ENCODE measurements around the gene ADGRG7.

Gene ADGRG7

DNA sequence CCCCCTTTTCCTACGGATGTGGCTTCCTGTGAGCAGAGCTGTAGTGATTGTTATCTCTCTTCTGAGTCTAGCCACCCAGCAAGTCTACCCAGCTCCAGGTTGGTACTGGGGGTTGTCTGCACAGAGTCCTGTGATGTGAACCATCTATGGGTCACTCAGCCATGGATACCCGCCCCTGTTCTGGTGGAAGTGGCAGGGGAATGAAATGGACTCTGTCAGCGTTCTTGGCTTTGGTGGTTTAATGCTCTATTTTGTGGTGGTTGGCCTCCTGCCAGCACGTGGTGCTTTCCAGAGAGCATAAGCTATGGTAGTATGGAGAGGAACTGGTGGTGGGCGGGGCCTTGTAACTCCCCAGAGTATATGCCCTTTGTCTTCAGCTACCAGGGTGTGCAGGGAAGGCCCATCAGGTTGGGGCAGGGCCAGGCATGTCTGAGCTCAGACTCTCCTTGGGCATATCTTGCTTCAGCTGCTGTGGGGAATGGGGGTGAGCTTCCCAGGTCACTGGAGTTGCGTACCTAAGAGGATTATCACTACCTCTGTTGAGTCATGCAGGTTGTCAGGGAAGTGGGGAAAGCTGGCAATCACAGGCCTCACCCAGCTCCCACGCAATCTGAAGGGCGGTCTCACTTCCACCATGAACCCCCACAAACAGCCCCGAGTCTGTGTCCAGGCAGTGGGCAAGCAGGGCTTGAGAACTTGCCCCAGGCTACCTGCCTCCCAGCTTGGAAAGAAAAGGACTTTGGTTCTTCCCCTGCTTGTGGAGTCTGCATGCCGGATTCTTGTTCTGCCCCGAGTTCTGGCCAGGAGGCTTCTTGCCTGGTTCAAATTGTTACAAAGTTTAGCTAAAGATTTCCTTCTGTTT lies 9.0 kb upstream of the ADGRG7 start:
- no peak for DNase-seq

- DNase-seq: peak; percentile 8
Observed at GRCh38 chr3:100602506-100603444, 6.6 kb upstream of the ADGRG7 start.

DNA sequence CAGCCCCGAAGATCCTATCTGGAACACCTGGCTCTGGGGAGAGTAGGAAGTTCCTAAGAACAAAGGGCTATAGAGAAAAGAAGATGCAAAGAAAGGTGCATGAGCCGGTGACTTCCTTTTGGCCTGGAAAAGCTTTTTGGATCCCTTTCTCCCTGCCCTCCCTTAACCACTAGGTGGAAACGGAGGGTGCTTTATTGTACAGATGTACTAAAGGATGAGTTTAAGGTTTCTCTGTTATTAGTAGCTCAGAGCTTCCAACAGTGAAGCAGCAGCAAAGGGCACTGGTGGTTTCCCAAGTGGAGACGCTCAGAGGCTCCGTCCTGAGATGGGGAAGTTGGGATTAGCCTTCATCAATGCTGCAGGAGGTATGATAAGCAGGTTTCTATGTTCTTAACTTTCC lies 5.9 kb upstream of the ADGRG7 start:
- DNase-seq: peak; percentile 44

DNA sequence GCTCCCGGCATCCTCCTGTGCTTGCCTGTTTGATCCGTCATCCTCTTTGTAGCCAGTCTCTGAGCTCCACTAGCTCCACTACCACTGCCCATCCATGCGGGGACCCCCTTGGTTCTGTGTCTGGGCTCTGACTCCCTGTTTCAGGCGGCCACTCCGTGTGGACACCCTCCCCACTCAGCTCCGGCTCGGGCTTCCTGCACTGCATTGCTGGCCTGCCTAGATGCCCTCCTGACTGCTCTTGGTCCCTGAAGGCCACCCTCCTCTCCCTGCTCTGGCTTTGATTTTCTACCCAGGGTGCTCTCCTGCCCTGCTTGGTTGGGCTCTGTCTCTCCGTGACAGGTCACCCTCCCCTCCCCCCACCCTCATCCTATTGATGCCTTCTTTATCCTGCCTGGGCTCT lies 4.0 kb upstream of the ADGRG7 start:
- no peak for DNase-seq

GRCh38 chr3:100606894-100607512 lies 2.4 kb upstream of the ADGRG7 start:
- DNase-seq: no peak

DNA sequence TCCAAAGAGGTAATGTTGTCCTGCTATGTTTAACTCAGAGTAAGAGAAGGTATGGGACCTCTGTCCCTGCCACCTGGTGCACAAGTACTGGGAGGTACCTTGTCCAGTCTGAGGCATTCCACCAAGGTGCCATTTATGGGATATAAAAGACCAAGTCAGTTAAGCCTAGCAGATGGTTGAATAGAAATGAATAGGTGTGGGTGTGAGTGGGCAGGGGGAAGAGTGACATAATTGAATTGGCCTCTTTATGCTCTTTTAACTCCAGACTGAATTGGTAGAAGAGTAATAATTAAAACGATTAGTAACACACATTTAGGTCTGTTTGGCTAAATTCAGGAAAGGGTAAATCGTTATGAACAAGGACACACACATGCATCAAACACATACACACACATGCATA lies 562 bp downstream of the ADGRG7 start:
- DNase-seq: no peak

DNA sequence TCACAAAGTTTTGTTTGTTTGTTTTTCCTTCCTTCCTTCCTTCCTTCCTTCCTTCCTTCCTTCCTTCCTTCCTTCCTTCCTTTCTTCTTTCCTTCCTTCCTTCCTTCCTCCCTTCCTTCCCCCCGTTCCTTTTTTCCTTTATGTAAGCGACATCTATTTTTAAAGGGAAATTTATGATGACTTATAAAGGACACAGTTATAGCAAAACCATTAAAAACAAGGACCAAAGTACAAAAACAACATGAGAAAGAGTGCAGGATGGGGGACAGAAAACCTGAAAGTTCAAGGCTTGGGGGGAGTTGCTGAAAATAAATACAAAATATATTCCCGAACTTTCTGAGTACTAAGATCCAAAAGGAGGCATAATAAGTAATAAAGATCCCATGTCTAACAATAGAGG lies 1.8 kb downstream of the ADGRG7 start:
- DNase-seq: no peak

GRCh38 chr3:100613721-100614390 lies 4.5 kb downstream of the ADGRG7 start:
- no peak for DNase-seq

GRCh38 chr3:100614941-100615340 lies 5.5 kb downstream of the ADGRG7 start:
- DNase-seq: no peak

- peak; percentile 80 for DNase-seq
Observed at GRCh38 chr3:100615684-100616083, 6.3 kb downstream of the ADGRG7 start.

- no peak for DNase-seq
Observed at GRCh38 chr3:100621251-100621650, 11.8 kb downstream of the ADGRG7 start.

DNA sequence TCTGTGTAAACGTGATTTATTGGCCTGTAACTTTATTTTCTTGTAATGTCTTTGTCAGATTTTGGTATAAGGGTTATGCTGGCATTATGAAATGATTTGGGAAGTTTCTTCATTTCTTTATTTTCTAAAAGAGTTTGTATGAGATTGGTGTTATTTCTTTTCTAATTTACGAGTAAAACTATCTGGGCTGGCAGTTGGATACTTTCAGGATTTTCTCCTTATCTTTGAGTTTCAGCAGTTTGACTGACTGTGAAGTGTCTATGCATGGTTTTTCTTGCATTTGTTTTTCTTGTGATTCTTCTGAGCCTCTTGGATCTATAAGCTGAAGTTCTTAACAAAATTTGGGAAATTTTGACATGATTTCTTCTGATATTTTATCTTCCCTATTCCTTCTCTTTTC lies 18.1 kb downstream of the ADGRG7 start:
- no peak for DNase-seq

DNA sequence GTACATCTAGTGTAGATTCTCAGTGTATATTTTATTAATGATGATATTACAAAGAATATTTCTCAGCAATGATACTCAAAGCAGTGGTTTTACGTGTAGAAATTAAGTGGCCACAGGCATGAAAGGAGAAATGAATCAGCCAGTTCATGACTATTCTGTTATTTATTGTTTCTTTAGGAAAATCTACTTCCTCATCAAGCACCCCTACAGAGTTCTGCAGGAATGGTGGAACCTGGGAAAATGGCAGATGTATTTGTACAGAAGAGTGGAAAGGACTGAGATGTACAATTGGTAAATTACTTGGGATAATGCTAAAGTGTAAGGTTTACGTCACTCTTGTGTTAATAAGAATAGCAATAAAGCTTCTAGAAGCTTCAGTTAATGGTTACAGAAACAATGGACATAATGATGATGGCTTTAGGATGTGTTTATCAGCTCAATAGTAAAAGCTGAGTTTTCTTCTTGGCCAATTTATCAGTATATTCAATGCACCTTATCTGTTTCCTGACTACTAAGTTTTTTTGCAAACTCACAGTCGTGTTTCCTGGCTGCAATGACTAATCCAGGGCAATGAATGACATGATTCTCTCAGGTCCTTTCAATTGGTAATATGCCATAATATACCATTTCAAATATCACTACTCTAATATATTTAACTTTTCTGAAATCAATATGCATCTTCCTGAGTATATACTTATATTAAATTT lies 20.2 kb downstream of the ADGRG7 start:
- peak; percentile 17 for DNase-seq

DNA sequence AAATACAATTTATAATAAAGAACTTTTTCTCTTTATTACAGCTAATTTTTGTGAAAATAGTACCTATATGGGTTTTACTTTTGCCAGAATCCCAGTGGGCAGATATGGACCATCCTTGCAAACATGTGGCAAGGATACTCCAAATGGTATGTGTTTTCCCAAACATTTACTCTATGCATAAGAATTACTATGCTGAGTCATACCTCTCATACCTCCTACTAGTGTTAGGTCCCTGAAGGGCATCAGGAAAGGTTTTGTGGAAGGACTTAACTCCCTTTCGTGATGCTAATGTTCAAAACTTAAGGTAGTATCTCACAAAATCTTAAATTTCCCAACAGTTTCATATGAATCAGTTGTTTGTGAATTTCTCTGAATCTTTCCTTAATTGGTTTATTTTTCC lies 21.3 kb downstream of the ADGRG7 start:
- DNase-seq: no peak

- DNase-seq: no peak
Observed at GRCh38 chr3:100631236-100631635, 21.8 kb downstream of the ADGRG7 start.

DNA sequence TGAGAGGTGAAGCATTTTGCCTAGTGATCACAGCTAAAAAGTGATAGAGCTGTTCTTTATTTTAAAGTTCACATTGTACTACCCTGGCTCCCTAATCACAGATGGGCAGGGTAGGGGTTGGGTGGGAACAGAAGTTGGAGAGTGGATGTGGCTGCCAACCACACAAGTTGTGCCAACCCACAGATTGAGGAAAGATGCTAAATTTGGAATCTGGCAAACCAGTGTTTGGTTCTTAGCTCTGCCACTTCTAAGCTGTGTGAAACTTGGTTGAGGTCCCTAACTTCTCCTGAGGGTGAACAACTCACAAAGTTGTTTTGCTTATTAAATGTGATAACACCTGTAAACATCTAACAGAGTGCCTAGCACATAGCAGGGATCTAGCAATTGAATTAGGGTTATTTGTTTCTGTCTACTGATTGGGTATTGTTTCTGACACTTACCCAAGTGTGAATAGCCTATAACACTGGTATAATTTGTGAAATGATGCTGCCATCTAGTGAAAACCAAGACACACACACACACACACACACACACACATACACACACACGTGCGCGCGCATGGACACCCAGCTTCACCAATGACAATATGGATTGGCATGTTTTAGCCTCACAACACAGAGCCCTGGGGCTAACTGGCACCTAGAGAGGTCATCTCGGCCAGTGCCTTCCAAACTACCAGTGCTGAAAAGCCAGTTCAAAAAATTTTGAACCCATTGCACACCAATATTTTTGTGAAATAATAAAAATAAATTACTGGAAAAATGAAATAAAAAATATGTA lies 25.3 kb downstream of the ADGRG7 start:
- peak; percentile 41 for DNase-seq

- DNase-seq: no peak
Observed at GRCh38 chr3:100635273-100635701, 25.9 kb downstream of the ADGRG7 start.

DNA sequence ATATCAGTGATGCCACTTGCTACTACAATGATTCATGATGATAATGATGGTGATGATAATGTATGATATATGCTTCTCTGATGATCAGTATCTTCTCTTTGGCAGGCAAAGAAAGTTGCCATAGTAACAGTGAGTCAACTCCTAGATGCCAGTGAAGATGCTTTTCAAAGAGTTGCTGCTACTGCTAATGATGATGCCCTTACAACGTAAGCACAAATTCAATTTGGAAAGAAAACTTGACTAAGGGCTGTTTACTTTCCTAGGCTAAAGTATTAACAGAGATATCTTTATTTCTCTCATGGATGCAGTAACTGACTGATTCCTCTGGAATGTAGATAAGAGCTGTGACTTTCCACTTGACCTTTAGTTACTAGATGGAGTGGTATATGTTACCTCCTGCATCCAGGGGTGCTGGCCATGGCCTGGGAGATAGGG lies 27.8 kb downstream of the ADGRG7 start:
- DNase-seq: peak; percentile 27

DNA sequence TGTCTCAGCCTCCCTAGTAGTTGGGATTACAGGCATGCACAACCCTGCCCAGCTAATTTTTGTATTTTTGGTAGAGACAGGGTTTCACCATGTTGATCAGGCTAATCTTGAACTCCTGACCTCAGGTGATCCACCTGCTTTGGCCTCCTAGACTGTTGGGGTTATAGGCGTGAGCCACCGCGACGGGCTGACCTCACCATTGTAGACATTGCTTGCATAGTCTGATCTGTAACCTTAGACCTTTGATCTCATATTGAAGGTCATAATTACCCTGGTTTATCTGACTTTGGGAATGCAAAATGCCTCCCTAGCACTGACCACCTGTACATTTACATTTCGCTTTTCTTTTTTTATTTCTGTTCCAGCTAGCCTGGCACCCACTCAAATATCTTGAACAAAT lies 31.2 kb downstream of the ADGRG7 start:
- DNase-seq: no peak

DNA sequence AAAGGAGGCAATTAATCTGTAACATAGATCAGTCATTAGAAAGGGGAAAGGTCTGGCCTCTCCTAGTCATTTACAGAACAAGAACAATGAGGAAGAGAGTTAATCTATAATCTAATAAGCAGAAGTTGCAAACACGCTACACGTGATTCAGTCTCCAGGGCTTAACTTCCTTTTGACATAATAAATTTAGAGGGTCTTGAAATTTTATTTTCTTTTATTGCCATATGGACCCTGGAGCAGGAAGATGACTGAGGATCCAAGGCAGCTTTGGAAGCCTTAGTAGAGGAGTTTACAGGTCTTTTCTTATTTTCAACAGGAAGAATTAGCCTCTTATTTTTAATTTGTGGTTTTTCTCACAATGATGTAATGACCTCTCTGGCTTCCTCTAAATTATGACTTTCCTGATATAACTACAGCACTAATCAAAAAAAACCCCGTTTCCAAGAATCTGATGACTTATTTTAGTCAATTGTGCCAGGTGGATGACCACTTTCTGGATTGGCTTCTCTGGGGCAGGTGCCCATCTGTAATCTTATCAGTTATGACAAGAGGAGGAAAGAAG lies 32.2 kb downstream of the ADGRG7 start:
- no peak for DNase-seq

GRCh38 chr3:100645913-100646312 lies 36.5 kb downstream of the ADGRG7 start:
- DNase-seq: no peak
